ENCODE measurements around the gene FBN1.

Gene FBN1

GRCh38 chr15:48652510-48653076 is 7.1 kb upstream of the FBN1 start:
- no peak for DNase-seq (ENCODE audit: low spot score)

GRCh38 chr15:48650931-48651330 is 5.4 kb upstream of the FBN1 start:
- no peak for DNase-seq (ENCODE audit: low spot score)

- no peak for DNase-seq (ENCODE audit: low spot score)
Measured at GRCh38 chr15:48647962-48648361, 2.5 kb upstream of the FBN1 start.

- no peak for DNase-seq (ENCODE audit: low spot score)
Measured at GRCh38 chr15:48646331-48646730, 822 bp upstream of the FBN1 start.

- DNase-seq (ENCODE audit: low spot score) = no peak
Measured at GRCh38 chr15:48644827-48645557, 517 bp downstream of the FBN1 start.

GRCh38 chr15:48644467-48644826 is 1.1 kb downstream of the FBN1 start:
- DNase-seq (ENCODE audit: low spot score) = no peak

GRCh38 chr15:48643776-48644466 is 1.6 kb downstream of the FBN1 start:
- DNase-seq (ENCODE audit: low spot score) = no peak

- no peak for DNase-seq (ENCODE audit: low spot score)
Measured at GRCh38 chr15:48643206-48643605, 2.3 kb downstream of the FBN1 start.

GRCh38 chr15:48642795-48643194 is 2.7 kb downstream of the FBN1 start:
- DNase-seq (ENCODE audit: low spot score) = no peak

GRCh38 chr15:48641416-48641815 is 4.1 kb downstream of the FBN1 start:
- no peak for DNase-seq (ENCODE audit: low spot score)

- DNase-seq (ENCODE audit: low spot score) = no peak
Measured at GRCh38 chr15:48638963-48639362, 6.5 kb downstream of the FBN1 start.

GRCh38 chr15:48637639-48638038 is 7.9 kb downstream of the FBN1 start:
- DNase-seq (ENCODE audit: low spot score) = no peak

GRCh38 chr15:48636511-48636910 is 9.0 kb downstream of the FBN1 start:
- DNase-seq (ENCODE audit: low spot score) = no peak

- no peak for DNase-seq (ENCODE audit: low spot score)
Measured at GRCh38 chr15:48634893-48635292, 10.6 kb downstream of the FBN1 start.

- no peak for DNase-seq (ENCODE audit: low spot score)
Measured at GRCh38 chr15:48634096-48634495, 11.4 kb downstream of the FBN1 start.

- no peak for DNase-seq (ENCODE audit: low spot score)
Measured at GRCh38 chr15:48632651-48633050, 12.9 kb downstream of the FBN1 start.

- no peak for DNase-seq (ENCODE audit: low spot score)
Measured at GRCh38 chr15:48631176-48631770, 14.2 kb downstream of the FBN1 start.

GRCh38 chr15:48630245-48630644 is 15.3 kb downstream of the FBN1 start:
- DNase-seq (ENCODE audit: low spot score) = no peak

GRCh38 chr15:48628832-48629231 is 16.7 kb downstream of the FBN1 start:
- no peak for DNase-seq (ENCODE audit: low spot score)

- no peak for DNase-seq (ENCODE audit: low spot score)
Measured at GRCh38 chr15:48627260-48627940, 18.1 kb downstream of the FBN1 start.

GRCh38 chr15:48625126-48625525 is 20.4 kb downstream of the FBN1 start:
- no peak for DNase-seq (ENCODE audit: low spot score)

- DNase-seq (ENCODE audit: low spot score) = no peak
Measured at GRCh38 chr15:48624700-48625099, 20.8 kb downstream of the FBN1 start.

- DNase-seq (ENCODE audit: low spot score) = no peak
Measured at GRCh38 chr15:48623456-48623855, 22.1 kb downstream of the FBN1 start.
